ENCODE results near the gene RPS6KC1.

GRCh38 chr1:213192026-213192425 is 141.0 kb downstream of the RPS6KC1 start:
- no peak for TF ChIP-seq SIN3A (IDR thresholded peaks at IDR 0.05; ENCODE audit: borderline replicate concordance, insufficient read depth, low read depth, low read length)
- no peak for TF ChIP-seq CTCF (IDR thresholded peaks at IDR 0.05)
- no peak for TF ChIP-seq POLR2AphosphoS5 (IDR thresholded peaks at IDR 0.05; ENCODE audit: low read depth, low read length)

Data from Panc1 (cell line).